Prostate gland (tissue), 2 donors: Measurements from ENCODE around the gene ACKR1.

ENCODE experiments used
- POLR2A ChIP-seq: fragments of 450-650 bp; IDR thresholded peaks from one replicate; pipeline ENCODE4 v1.6.1; 2016; ENCODE audit warnings: antibody characterized with exemption, mild to moderate bottlenecking
- POLR2AphosphoS5 ChIP-seq: sonication (generic); formaldehyde crosslinking; IDR thresholded peaks from one replicate; pipeline ENCODE4 v1.6.1; 2017; ENCODE audit warnings: antibody characterized with exemption
- TF ChIP-seq, protein P1 (sequence below), 4 experiments: fragments of 200-600 bp in 2 of 4; fragments of 450-650 bp in 2 of 4; sonication (generic) in 2 of 4; IDR thresholded peaks; 1 replicate in 3 of 4; 2 replicates in 1 of 4; pipeline ENCODE4 v1.5.1; 2016 to 2019; ENCODE audit warnings: antibody characterized with exemption in 4 of 4, mild to moderate bottlenecking in 2 of 4, moderate library complexity in 2 of 4

DNA sequence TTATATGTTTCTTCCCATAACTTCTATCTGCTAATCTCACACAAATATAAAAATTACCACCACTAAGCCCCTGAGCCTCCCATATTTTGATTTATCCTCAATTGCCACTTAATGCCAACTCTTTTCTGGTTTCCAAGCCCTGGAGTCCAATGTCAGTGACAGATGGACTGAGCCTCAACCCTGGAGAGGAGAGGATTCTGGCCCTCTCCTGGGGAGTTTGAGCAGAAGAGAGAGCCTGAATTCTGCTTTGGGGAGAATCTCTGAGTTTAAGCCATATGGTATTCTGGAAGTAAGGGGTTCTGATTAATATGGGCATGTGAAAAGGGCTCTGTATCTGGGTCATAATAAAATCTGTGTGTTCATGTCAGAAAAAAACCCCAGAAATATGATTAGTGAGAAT lies 24.8 kb upstream of the ACKR1 start:
- TF ChIP-seq, protein P1, sequence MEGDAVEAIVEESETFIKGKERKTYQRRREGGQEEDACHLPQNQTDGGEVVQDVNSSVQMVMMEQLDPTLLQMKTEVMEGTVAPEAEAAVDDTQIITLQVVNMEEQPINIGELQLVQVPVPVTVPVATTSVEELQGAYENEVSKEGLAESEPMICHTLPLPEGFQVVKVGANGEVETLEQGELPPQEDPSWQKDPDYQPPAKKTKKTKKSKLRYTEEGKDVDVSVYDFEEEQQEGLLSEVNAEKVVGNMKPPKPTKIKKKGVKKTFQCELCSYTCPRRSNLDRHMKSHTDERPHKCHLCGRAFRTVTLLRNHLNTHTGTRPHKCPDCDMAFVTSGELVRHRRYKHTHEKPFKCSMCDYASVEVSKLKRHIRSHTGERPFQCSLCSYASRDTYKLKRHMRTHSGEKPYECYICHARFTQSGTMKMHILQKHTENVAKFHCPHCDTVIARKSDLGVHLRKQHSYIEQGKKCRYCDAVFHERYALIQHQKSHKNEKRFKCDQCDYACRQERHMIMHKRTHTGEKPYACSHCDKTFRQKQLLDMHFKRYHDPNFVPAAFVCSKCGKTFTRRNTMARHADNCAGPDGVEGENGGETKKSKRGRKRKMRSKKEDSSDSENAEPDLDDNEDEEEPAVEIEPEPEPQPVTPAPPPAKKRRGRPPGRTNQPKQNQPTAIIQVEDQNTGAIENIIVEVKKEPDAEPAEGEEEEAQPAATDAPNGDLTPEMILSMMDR (IDR thresholded peaks at IDR 0.05), result no peak
- TF ChIP-seq POLR2A (no peak), POLR2AphosphoS5 (no peak)
